ENCODE results near the gene TIMM17A.

The TIMM17A gene

DNA sequence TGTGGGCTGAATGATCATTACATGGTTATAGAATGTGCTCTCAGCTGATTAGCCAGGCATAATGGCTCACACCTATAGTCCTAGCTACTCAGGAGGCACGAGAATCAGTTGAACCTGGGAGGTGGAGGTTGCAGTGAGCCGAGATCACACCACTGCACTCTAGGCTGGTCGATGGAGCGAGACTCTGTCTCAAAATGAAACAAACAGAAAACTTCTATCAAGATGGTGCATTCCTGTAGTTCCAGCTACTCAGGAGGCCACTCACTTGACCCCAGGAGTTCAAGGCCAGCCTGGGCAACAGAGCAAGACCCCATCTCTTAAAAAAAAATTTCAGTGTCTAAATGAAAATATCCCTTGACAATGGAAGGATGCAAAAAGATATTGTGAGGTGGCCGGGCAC is 10.9 kb downstream of the TIMM17A start:
- Histone ChIP-seq H3K27me3 (ENCODE audit: insufficient read depth, insufficient read length) (no peaks in the 10 kb centered on the region), H3K9me3 (ENCODE audit: insufficient read depth, low read length) (no peaks in the 10 kb centered on the region), H3K36me3 (ENCODE audit: insufficient read depth, insufficient read length, low read length) (peaks cover 86% of the 10 kb centered on the region), H3K9ac (ENCODE audit: insufficient read length, low read depth) (no peak overlapping the region), H3K4me1 (ENCODE audit: insufficient read depth, insufficient read length) (no peaks in the 10 kb centered on the region), H3K4me3 (ENCODE audit: insufficient read length, low read depth) (no peak overlapping the region)
- TF ChIP-seq SUZ12 (IDR thresholded peaks at IDR 0.05; ENCODE audit: extremely low read depth, insufficient read depth, insufficient read length) (no peak), YY1 (IDR thresholded peaks at IDR 0.05; ENCODE audit: insufficient read depth, insufficient read length) (no peak), ZNF274 (IDR thresholded peaks at IDR 0.05; ENCODE audit: low read depth, low read length) (no peak)
- no peak for DNase-seq (ENCODE audit: low read depth, low spot score)

DNA sequence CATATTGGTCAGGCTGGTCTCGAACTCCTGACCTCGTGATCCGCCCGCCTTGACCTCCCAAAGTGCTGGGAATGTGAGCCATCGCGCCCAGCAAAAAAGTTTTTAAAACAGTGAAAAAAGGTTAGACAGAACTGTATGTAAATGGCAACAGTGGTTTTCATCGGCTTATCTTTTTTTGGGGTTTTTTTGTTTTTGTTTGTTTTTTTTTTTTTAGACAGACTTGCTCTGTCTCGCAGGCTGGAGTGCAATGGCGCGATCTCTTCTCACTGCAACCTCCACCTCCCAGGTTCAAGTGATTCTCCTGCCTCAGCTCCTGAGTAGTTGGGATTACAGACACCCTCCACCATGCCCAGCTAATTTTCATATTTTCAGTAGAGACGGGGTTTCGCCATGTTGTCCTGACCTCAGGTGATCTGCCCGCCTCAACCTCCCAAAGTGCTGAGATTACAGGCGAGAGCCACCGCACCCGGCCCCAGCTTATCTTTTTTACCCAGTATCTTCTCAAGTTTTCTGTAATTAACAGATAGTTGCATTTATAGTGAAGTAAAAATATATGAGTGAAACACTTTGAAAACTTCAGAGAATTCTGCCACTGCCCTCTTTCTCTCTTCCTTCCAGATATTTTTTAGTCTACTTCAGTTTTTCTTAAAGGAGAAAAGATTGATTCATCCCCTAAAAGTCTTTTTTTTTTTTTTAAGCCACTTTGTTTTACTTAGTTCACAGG is 13.1 kb downstream of the TIMM17A start:
- no peak for DNase-seq (ENCODE audit: low read depth, low spot score)
- Histone ChIP-seq H3K9me3 (ENCODE audit: insufficient read depth, low read length) (no peaks in the 10 kb centered on the region), H3K9ac (ENCODE audit: insufficient read length, low read depth) (no peak overlapping the region), H3K36me3 (ENCODE audit: insufficient read depth, insufficient read length, low read length) (peaks cover 66% of the 10 kb centered on the region), H3K4me3 (ENCODE audit: insufficient read length, low read depth) (no peak overlapping the region), H3K4me1 (ENCODE audit: insufficient read depth, insufficient read length) (no peaks in the 10 kb centered on the region), H3K27me3 (ENCODE audit: insufficient read depth, insufficient read length) (no peaks in the 10 kb centered on the region)
- TF ChIP-seq ZNF274 (IDR thresholded peaks at IDR 0.05; ENCODE audit: low read depth, low read length) (no peak), YY1 (IDR thresholded peaks at IDR 0.05; ENCODE audit: insufficient read depth, insufficient read length) (no peak), SUZ12 (IDR thresholded peaks at IDR 0.05; ENCODE audit: extremely low read depth, insufficient read depth, insufficient read length) (no peak)

DNA sequence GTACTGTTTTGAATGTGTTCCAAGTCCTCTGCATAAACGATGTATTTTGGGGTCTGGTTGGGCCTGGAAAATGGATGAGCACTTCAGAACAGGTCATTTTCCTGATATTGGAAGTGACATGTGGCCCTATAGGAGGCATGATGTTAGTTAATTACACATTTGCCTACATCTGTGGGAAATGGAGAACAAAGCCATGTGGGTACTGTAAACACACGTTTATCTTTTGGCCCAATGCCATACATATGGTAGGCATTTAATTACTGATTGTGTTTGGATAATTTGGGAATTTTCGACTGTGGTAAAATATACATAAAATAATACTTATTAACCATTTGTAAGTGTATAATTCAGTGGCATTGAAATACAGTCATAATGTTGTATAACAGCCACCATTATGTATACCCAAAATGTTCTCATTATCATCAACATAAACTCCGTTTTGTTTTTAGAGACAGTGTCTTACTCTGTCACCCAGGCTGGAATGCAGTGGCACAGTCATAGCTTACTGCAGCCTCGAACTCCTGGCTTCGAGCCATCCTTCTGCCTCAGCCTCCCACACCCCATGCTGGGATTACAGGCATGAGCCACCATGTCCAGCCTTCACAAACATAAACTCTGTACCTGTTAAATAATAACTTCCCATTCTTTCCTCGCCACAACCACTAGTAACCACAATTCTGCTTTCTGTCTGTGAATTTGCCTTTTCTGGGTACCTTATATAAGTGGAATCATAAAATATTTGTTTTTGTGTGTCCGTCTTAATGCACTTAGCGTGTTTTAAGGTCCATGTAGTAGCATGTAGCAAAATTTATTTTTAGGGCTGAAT is 15.2 kb downstream of the TIMM17A start:
- no peaks in the 10 kb centered on the region for H3K27me3 ChIP-seq (ENCODE audit: insufficient read depth, insufficient read length)
- no peaks in the 10 kb centered on the region for H3K4me1 ChIP-seq (ENCODE audit: insufficient read depth, insufficient read length)
- no peak overlapping the region for H3K4me3 ChIP-seq (ENCODE audit: insufficient read length, low read depth)
- no peak overlapping the region for H3K9ac ChIP-seq (ENCODE audit: insufficient read length, low read depth)
- H3K36me3 ChIP-seq (ENCODE audit: insufficient read depth, insufficient read length, low read length): peaks cover 47% of the 10 kb centered on the region
- TF ChIP-seq YY1 (IDR thresholded peaks at IDR 0.05; ENCODE audit: insufficient read depth, insufficient read length): no peak
- TF ChIP-seq ZNF274 (IDR thresholded peaks at IDR 0.05; ENCODE audit: low read depth, low read length): no peak
- no peak for TF ChIP-seq SUZ12 (IDR thresholded peaks at IDR 0.05; ENCODE audit: extremely low read depth, insufficient read depth, insufficient read length)
- H3K9me3 ChIP-seq (ENCODE audit: insufficient read depth, low read length): no peaks in the 10 kb centered on the region
- no peak for DNase-seq (ENCODE audit: low read depth, low spot score)

DNA sequence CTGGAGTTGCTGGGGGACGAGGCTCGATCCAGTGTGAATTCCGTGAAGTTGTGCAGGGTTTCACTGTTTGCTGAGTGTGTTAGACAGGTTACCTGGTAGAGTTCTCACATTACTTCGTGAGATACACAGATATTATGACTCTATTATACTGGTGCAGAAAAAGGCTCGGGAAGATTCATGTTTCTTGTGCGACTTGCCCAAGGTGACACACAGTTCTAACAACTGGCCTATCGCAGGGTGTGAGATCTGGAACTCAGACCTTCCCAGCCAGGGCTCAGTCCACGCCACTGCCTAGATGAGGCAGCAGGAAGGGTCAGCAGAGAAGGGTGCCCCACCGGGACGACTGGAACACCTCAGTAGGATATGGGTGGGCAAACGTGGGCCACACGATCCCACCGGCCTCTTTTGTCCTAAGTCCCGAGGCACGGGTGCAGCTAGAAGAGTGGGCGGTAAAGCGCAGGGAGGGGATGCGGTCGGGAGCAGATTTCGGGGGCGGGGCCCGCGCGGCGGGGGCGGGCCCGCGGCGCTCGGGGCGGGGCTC is 26.8 kb downstream of the TIMM17A start:
- Histone ChIP-seq H3K9me3 (ENCODE audit: insufficient read depth, low read length) (no peaks in the 10 kb centered on the region), H3K36me3 (ENCODE audit: insufficient read depth, insufficient read length, low read length) (peaks cover 14% of the 10 kb centered on the region), H3K4me3 (ENCODE audit: insufficient read length, low read depth) (peak overlapping the region; percentile 95), H3K4me1 (ENCODE audit: insufficient read depth, insufficient read length) (peaks cover 3% of the 10 kb centered on the region), H3K27me3 (ENCODE audit: insufficient read depth, insufficient read length) (peaks cover 13% of the 10 kb centered on the region), H3K9ac (ENCODE audit: insufficient read length, low read depth) (peak overlapping the region; percentile 99)
- no peak for DNase-seq (ENCODE audit: low read depth, low spot score)
- TF ChIP-seq ZNF274 (IDR thresholded peaks at IDR 0.05; ENCODE audit: low read depth, low read length): no peak
- no peak for TF ChIP-seq YY1 (IDR thresholded peaks at IDR 0.05; ENCODE audit: insufficient read depth, insufficient read length)
- no peak for TF ChIP-seq SUZ12 (IDR thresholded peaks at IDR 0.05; ENCODE audit: extremely low read depth, insufficient read depth, insufficient read length)

DNA sequence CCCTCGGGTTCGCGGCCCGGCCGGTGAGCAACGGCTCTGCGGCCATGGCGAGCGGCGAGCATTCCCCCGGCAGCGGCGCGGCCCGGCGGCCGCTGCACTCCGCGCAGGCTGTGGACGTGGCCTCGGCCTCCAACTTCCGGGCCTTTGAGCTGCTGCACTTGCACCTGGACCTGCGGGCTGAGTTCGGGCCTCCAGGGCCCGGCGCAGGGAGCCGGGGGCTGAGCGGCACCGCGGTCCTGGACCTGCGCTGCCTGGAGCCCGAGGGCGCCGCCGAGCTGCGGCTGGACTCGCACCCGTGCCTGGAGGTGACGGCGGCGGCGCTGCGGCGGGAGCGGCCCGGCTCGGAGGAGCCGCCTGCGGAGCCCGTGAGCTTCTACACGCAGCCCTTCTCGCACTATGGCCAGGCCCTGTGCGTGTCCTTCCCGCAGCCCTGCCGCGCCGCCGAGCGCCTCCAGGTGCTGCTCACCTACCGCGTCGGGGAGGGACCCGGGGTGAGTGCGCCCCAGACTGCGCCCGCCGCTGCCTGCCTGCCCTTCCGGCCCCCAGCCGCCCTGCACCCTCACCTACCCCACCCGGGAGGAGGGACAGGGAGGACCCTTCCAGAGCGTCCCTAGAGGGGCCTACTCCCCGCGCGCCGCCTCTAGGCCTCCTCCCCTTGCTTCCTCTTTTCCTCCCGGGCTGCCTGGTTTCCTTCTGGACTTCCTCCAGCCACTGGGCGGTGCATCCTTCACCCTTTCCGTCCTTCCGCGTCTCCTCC is 27.5 kb downstream of the TIMM17A start, which contains the start of gene RNPEP:
RNPEP (plus strand) TSS at position 26 of the 757 bp plus-strand sequence; CDS start at position 45, 19 bp downstream.
- Histone ChIP-seq H3K9me3 (ENCODE audit: insufficient read depth, low read length) (no peaks in the 10 kb centered on the region), H3K9ac (ENCODE audit: insufficient read length, low read depth) (peak within 1 kb of the TSS; percentile 99), H3K36me3 (ENCODE audit: insufficient read depth, insufficient read length, low read length) (peaks cover 14% of the 10 kb centered on the region), H3K27me3 (ENCODE audit: insufficient read depth, insufficient read length) (peaks cover 13% of the 10 kb centered on the region), H3K4me3 (ENCODE audit: insufficient read length, low read depth) (peak within 1 kb of the TSS; percentile 95), H3K4me1 (ENCODE audit: insufficient read depth, insufficient read length) (peaks cover 3% of the 10 kb centered on the region)
- TF ChIP-seq YY1 (IDR thresholded peaks at IDR 0.05; ENCODE audit: insufficient read depth, insufficient read length): peak; percentile 12
- no peak for TF ChIP-seq ZNF274 (IDR thresholded peaks at IDR 0.05; ENCODE audit: low read depth, low read length)
- peak; percentile 43 for DNase-seq (ENCODE audit: low read depth, low spot score)

DNA sequence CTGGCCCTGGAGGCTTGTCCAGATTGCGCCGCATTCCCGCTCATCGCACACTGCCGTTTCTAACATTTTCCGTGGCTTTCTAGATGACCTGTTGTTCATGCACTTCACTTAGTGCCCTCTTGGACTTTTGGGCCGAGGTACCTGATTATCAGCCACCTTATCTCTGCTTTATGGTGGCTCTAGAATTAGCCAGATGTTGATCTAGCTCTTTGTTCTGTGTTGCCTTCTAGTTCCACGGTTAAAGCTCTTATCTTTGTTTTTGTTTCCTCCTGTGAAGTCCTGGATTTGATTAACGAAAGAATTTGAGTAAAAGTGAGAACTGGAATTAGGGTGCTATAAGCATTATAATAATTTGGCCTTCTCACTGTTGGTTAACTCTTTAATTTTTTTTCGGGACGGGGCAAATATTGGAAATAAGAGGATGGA is 28.1 kb downstream of the TIMM17A start:
- H3K4me1 ChIP-seq (ENCODE audit: insufficient read depth, insufficient read length): peaks cover 3% of the 10 kb centered on the region
- no peak for TF ChIP-seq SUZ12 (IDR thresholded peaks at IDR 0.05; ENCODE audit: extremely low read depth, insufficient read depth, insufficient read length)
- no peak for TF ChIP-seq ZNF274 (IDR thresholded peaks at IDR 0.05; ENCODE audit: low read depth, low read length)
- TF ChIP-seq YY1 (IDR thresholded peaks at IDR 0.05; ENCODE audit: insufficient read depth, insufficient read length): no peak
- no peaks in the 10 kb centered on the region for H3K9me3 ChIP-seq (ENCODE audit: insufficient read depth, low read length)
- peak overlapping the region; percentile 99 for H3K9ac ChIP-seq (ENCODE audit: insufficient read length, low read depth)
- peaks cover 19% of the 10 kb centered on the region for H3K36me3 ChIP-seq (ENCODE audit: insufficient read depth, insufficient read length, low read length)
- H3K4me3 ChIP-seq (ENCODE audit: insufficient read length, low read depth): peak overlapping the region; percentile 95
- no peak for DNase-seq (ENCODE audit: low read depth, low spot score)
- H3K27me3 ChIP-seq (ENCODE audit: insufficient read depth, insufficient read length): peaks cover 13% of the 10 kb centered on the region

Measured in NT2/D1 (cell line).